ENCODE data around the gene PRDM16. TPM values are rescaled to one million over a fixed set of nuclear protein-coding genes. Genes with fewer than 3 reads are reported as not detected.

The PRDM16 gene
- total and polyA plus RNA-seq, 2 of the 13 experiments (the other 11 are each of a cell fraction or from before 2014, with no cell fraction given), result 0.15 to 0.81 TPM

GRCh38 chr1:3356827-3357460, 287.9 kb downstream of the PRDM16 start (continued):
- TF ChIP-seq, protein P1, sequence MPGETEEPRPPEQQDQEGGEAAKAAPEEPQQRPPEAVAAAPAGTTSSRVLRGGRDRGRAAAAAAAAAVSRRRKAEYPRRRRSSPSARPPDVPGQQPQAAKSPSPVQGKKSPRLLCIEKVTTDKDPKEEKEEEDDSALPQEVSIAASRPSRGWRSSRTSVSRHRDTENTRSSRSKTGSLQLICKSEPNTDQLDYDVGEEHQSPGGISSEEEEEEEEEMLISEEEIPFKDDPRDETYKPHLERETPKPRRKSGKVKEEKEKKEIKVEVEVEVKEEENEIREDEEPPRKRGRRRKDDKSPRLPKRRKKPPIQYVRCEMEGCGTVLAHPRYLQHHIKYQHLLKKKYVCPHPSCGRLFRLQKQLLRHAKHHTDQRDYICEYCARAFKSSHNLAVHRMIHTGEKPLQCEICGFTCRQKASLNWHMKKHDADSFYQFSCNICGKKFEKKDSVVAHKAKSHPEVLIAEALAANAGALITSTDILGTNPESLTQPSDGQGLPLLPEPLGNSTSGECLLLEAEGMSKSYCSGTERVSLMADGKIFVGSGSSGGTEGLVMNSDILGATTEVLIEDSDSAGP (CRISPR knock-in tag; IDR thresholded peaks at IDR 0.05; ENCODE audit: borderline replicate concordance), result 0 out of 2 replicates have a peak, but pooled peaks have one; percentile 1
- no peak for TF ChIP-seq THYN1 (CRISPR knock-in tag; IDR thresholded peaks at IDR 0.05; ENCODE audit: borderline replicate concordance, low read depth)
- no peak for TF ChIP-seq ZFP37 (CRISPR knock-in tag; IDR thresholded peaks at IDR 0.05; ENCODE audit: borderline replicate concordance)
- no peak for TF ChIP-seq JUNB (CRISPR knock-in tag; IDR thresholded peaks at IDR 0.05; ENCODE audit: borderline replicate concordance)
- no peak for TF ChIP-seq ZNF569 (CRISPR knock-in tag; IDR thresholded peaks at IDR 0.05; ENCODE audit: borderline replicate concordance)
- TF ChIP-seq MAF1 (CRISPR knock-in tag; IDR thresholded peaks at IDR 0.05; ENCODE audit: borderline replicate concordance), result no peak
- no peak for TF ChIP-seq KAT8 (CRISPR knock-in tag; IDR thresholded peaks at IDR 0.05)
- TF ChIP-seq SRSF4 (IDR thresholded peaks at IDR 0.05; ENCODE audit: low read depth, low read length, poor library complexity, severe bottlenecking), result no peak
- no peak for TF ChIP-seq ZNF746 (CRISPR knock-in tag; IDR thresholded peaks at IDR 0.05)
- no peak for TF ChIP-seq CBX5 (CRISPR knock-in tag; IDR thresholded peaks at IDR 0.05; ENCODE audit: borderline replicate concordance)
- TF ChIP-seq ZNF775 (CRISPR knock-in tag; IDR thresholded peaks at IDR 0.05; ENCODE audit: borderline replicate concordance), result no peak
- TF ChIP-seq EHMT2 (IDR thresholded peaks at IDR 0.05; ENCODE audit: borderline replicate concordance, low read depth, low read length), result no peak
- peak; percentile 52 for TF ChIP-seq PAXIP1 (CRISPR knock-in tag; conservative IDR thresholded peaks at IDR 0.05)
- no peak for TF ChIP-seq ZNF550 (CRISPR knock-in tag; IDR thresholded peaks at IDR 0.05; ENCODE audit: borderline replicate concordance)
- TF ChIP-seq E2F5 (CRISPR knock-in tag; conservative IDR thresholded peaks at IDR 0.05), result no peak
- no peak for TF ChIP-seq ZZZ3 (CRISPR knock-in tag; IDR thresholded peaks at IDR 0.05; ENCODE audit: borderline replicate concordance)
- TF ChIP-seq NFKBIZ (CRISPR knock-in tag; IDR thresholded peaks at IDR 0.05), result no peak
- peak; percentile 66; the same call in 1 of the 2 replicates for TF ChIP-seq GATAD2A (CRISPR knock-in tag; IDR thresholded peaks at IDR 0.05)
- TF ChIP-seq HNRNPH1 (optimal IDR thresholded peaks at IDR 0.05; ENCODE audit: low read depth, low read length), result no peak
- TF ChIP-seq SP5 (CRISPR knock-in tag; IDR thresholded peaks at IDR 0.05; ENCODE audit: borderline replicate concordance, low read depth), result no peak
- no peak for TF ChIP-seq CC2D1A (CRISPR knock-in tag; IDR thresholded peaks at IDR 0.05)
- TF ChIP-seq REPIN1 (CRISPR knock-in tag; IDR thresholded peaks at IDR 0.05; ENCODE audit: borderline replicate concordance, low read depth), result no peak
